ENCODE results near the gene ANKRD10. TPM values are rescaled to one million over a fixed set of nuclear protein-coding genes. Genes with fewer than 3 reads are reported as not detected.

Gene ANKRD10
- total RNA-seq, 1 experiment from 2014 or later, result 120 TPM

GRCh38 chr13:110831437-110832204 is 83.2 kb downstream of the ANKRD10 start:
- intact Hi-C loops (cut with micrococcal nuclease; ENCODE audit: unreplicated experiment), result no loop called here
- Mint-ChIP-seq H3K9me3 (ENCODE audit: low read depth, unreplicated experiment) (peaks cover 2% of the 10 kb centered on the region), H3K4me1 (ENCODE audit: low read depth, unreplicated experiment) (no peaks in the 10 kb centered on the region), H3K36me3 (ENCODE audit: insufficient read depth, unreplicated experiment) (no peaks in the 10 kb centered on the region), H3K27me3 (ENCODE audit: unreplicated experiment) (no peaks in the 10 kb centered on the region), H3K27ac (ENCODE audit: unreplicated experiment) (no peak overlapping the region), H3K4me3 (ENCODE audit: low read depth, unreplicated experiment) (no peak overlapping the region)
- DNase-seq, result no peak
- CTCF ChIA-PET, result no interaction called here
- TF ChIP-seq CTCF (IDR thresholded peaks at IDR 0.05; ENCODE audit: unreplicated experiment), result no peak
- BruUV-seq (replicated peaks), result no TSS peak

- CTCF ChIA-PET, result no interaction called here
Observed at GRCh38 chr13:110830800-110831371, 84.0 kb downstream of the ANKRD10 start.

GRCh38 chr13:110830331-110830730 is 84.5 kb downstream of the ANKRD10 start:
- TF ChIP-seq CTCF (IDR thresholded peaks at IDR 0.05; ENCODE audit: unreplicated experiment), result no peak
- Mint-ChIP-seq H3K27ac (ENCODE audit: unreplicated experiment) (no peak overlapping the region), H3K4me3 (ENCODE audit: low read depth, unreplicated experiment) (no peak overlapping the region)

More at GRCh38 chr13:110830800-110831371, 84.0 kb downstream of the ANKRD10 start:
- Mint-ChIP-seq H3K4me1 (ENCODE audit: low read depth, unreplicated experiment) (no peaks in the 10 kb centered on the region), H3K27ac (ENCODE audit: unreplicated experiment) (no peak overlapping the region), H3K36me3 (ENCODE audit: insufficient read depth, unreplicated experiment) (no peaks in the 10 kb centered on the region), H3K9me3 (ENCODE audit: low read depth, unreplicated experiment) (peaks cover 2% of the 10 kb centered on the region), H3K27me3 (ENCODE audit: unreplicated experiment) (no peaks in the 10 kb centered on the region), H3K4me3 (ENCODE audit: low read depth, unreplicated experiment) (no peak overlapping the region)
- TF ChIP-seq CTCF (IDR thresholded peaks at IDR 0.05; ENCODE audit: unreplicated experiment), result no peak
- intact Hi-C loops (cut with micrococcal nuclease; ENCODE audit: unreplicated experiment), result no loop called here
- BruUV-seq (replicated peaks), result no TSS peak
- no peak for DNase-seq

GRCh38 chr13:110829486-110829885 is 85.4 kb downstream of the ANKRD10 start:
- Mint-ChIP-seq H3K9me3 (ENCODE audit: low read depth, unreplicated experiment) (peaks cover 2% of the 10 kb centered on the region), H3K27me3 (ENCODE audit: unreplicated experiment) (no peaks in the 10 kb centered on the region), H3K36me3 (ENCODE audit: insufficient read depth, unreplicated experiment) (no peaks in the 10 kb centered on the region), H3K4me3 (ENCODE audit: low read depth, unreplicated experiment) (no peak overlapping the region), H3K4me1 (ENCODE audit: low read depth, unreplicated experiment) (no peaks in the 10 kb centered on the region), H3K27ac (ENCODE audit: unreplicated experiment) (no peak overlapping the region)
- DNase-seq, result no peak
- CTCF ChIA-PET, result no interaction called here
- no TSS peak for BruUV-seq (replicated peaks)
- TF ChIP-seq CTCF (IDR thresholded peaks at IDR 0.05; ENCODE audit: unreplicated experiment), result no peak
- intact Hi-C loops (cut with micrococcal nuclease; ENCODE audit: unreplicated experiment), result no loop called here

More at GRCh38 chr13:110830331-110830730, 84.5 kb downstream of the ANKRD10 start:
- Mint-ChIP-seq H3K36me3 (ENCODE audit: insufficient read depth, unreplicated experiment) (no peaks in the 10 kb centered on the region), H3K9me3 (ENCODE audit: low read depth, unreplicated experiment) (peaks cover 2% of the 10 kb centered on the region), H3K4me1 (ENCODE audit: low read depth, unreplicated experiment) (no peaks in the 10 kb centered on the region), H3K27me3 (ENCODE audit: unreplicated experiment) (no peaks in the 10 kb centered on the region)
- no peak for DNase-seq
- BruUV-seq (replicated peaks), result no TSS peak
- CTCF ChIA-PET, result no interaction called here
- intact Hi-C loops (cut with micrococcal nuclease; ENCODE audit: unreplicated experiment), result no loop called here

Measured in Calu3 (cell line).